ENCODE results near the gene PIK3C2B.

Gene PIK3C2B

GRCh38 chr1:204528677-204529076, 34.1 kb upstream of the PIK3C2B start:
- no peak overlapping the region for H3K4me2 ChIP-seq (ENCODE audit: low read depth, low read length)
- no peaks in the 10 kb centered on the region for H4K20me1 ChIP-seq (ENCODE audit: insufficient read depth, low read length)
- no peak for TF ChIP-seq EZH2 (optimal IDR thresholded peaks at IDR 0.05; ENCODE audit: low read depth, low read length)
- TF ChIP-seq EZH2phosphoT487 (IDR thresholded peaks at IDR 0.05; ENCODE audit: low read length): no peak
- no peak for TF ChIP-seq CTCF (IDR thresholded peaks at IDR 0.05; ENCODE audit: low read length)
- H3K79me2 ChIP-seq (ENCODE audit: low read length): peaks cover 79% of the 10 kb centered on the region
- H3K9ac ChIP-seq (ENCODE audit: low read length): no peak overlapping the region
- H3K4me1 ChIP-seq (ENCODE audit: low read length): peaks cover 5% of the 10 kb centered on the region; the same call in 1 of the 2 replicates
- H3K27ac ChIP-seq (ENCODE audit: low read length): no peak overlapping the region
- H3K9me3 ChIP-seq (replicated peaks; ENCODE audit: insufficient read depth, low read length): no peaks in the 10 kb centered on the region
- no peak overlapping the region for H2AFZ ChIP-seq (ENCODE audit: low read length)
- H3F3A ChIP-seq (ENCODE audit: insufficient read depth, low read length): peaks cover 4% of the 10 kb centered on the region; the same call in 1 of the 2 replicates
- DNase-seq: no peak
- no peak overlapping the region for H3K4me3 ChIP-seq (ENCODE audit: low read length)
- H3K36me3 ChIP-seq (replicated peaks; ENCODE audit: insufficient read depth, low read length): peaks cover 21% of the 10 kb centered on the region
- no peaks in the 10 kb centered on the region for H3K9me2 ChIP-seq (replicated peaks; ENCODE audit: insufficient read depth, low read length)
- H3K27me3 ChIP-seq (replicated peaks; ENCODE audit: insufficient read depth, low read length): no peaks in the 10 kb centered on the region

- H3K9me3 ChIP-seq (replicated peaks; ENCODE audit: insufficient read depth, low read length): no peaks in the 10 kb centered on the region
- H3K27me3 ChIP-seq (replicated peaks; ENCODE audit: insufficient read depth, low read length): no peaks in the 10 kb centered on the region
- TF ChIP-seq CTCF (IDR thresholded peaks at IDR 0.05; ENCODE audit: low read length) (no peak), EZH2 (optimal IDR thresholded peaks at IDR 0.05; ENCODE audit: low read depth, low read length) (no peak), EZH2phosphoT487 (IDR thresholded peaks at IDR 0.05; ENCODE audit: low read length) (no peak)
- peaks cover 4% of the 10 kb centered on the region; the same call in 1 of the 2 replicates for H3F3A ChIP-seq (ENCODE audit: insufficient read depth, low read length)
- H3K9me2 ChIP-seq (replicated peaks; ENCODE audit: insufficient read depth, low read length): no peaks in the 10 kb centered on the region
- H3K4me3 ChIP-seq (ENCODE audit: low read length): no peak overlapping the region
- no peaks in the 10 kb centered on the region for H4K20me1 ChIP-seq (ENCODE audit: insufficient read depth, low read length)
- DNase-seq: no peak
- H3K4me2 ChIP-seq (ENCODE audit: low read depth, low read length): no peak overlapping the region
- no peak overlapping the region for H2AFZ ChIP-seq (ENCODE audit: low read length)
- H3K36me3 ChIP-seq (replicated peaks; ENCODE audit: insufficient read depth, low read length): peaks cover 22% of the 10 kb centered on the region
- H3K4me1 ChIP-seq (ENCODE audit: low read length): peaks cover 6% of the 10 kb centered on the region; the same call in 1 of the 2 replicates
- peaks cover 83% of the 10 kb centered on the region for H3K79me2 ChIP-seq (ENCODE audit: low read length)
- H3K27ac ChIP-seq (ENCODE audit: low read length): no peak overlapping the region
- no peak overlapping the region for H3K9ac ChIP-seq (ENCODE audit: low read length)
Observed at GRCh38 chr1:204528241-204528640, 33.6 kb upstream of the PIK3C2B start.

GRCh38 chr1:204524986-204525385, 30.4 kb upstream of the PIK3C2B start:
- peaks cover 91% of the 10 kb centered on the region for H3K79me2 ChIP-seq (ENCODE audit: low read length)
- TF ChIP-seq CTCF (IDR thresholded peaks at IDR 0.05; ENCODE audit: low read length) (no peak), EZH2 (optimal IDR thresholded peaks at IDR 0.05; ENCODE audit: low read depth, low read length) (no peak), EZH2phosphoT487 (IDR thresholded peaks at IDR 0.05; ENCODE audit: low read length) (no peak)
- no peak overlapping the region for H2AFZ ChIP-seq (ENCODE audit: low read length)
- peaks cover 19% of the 10 kb centered on the region for H3F3A ChIP-seq (ENCODE audit: insufficient read depth, low read length)
- no peaks in the 10 kb centered on the region for H4K20me1 ChIP-seq (ENCODE audit: insufficient read depth, low read length)
- H3K27me3 ChIP-seq (replicated peaks; ENCODE audit: insufficient read depth, low read length): no peaks in the 10 kb centered on the region
- H3K9me2 ChIP-seq (replicated peaks; ENCODE audit: insufficient read depth, low read length): no peaks in the 10 kb centered on the region
- no peak for DNase-seq
- peaks cover 19% of the 10 kb centered on the region; the same call in 1 of the 2 replicates for H3K36me3 ChIP-seq (replicated peaks; ENCODE audit: insufficient read depth, low read length)
- no peak overlapping the region for H3K4me3 ChIP-seq (ENCODE audit: low read length)
- no peak overlapping the region for H3K27ac ChIP-seq (ENCODE audit: low read length)
- H3K9ac ChIP-seq (ENCODE audit: low read length): no peak overlapping the region
- H3K4me2 ChIP-seq (ENCODE audit: low read depth, low read length): no peak overlapping the region
- peaks cover 31% of the 10 kb centered on the region for H3K4me1 ChIP-seq (ENCODE audit: low read length)
- no peaks in the 10 kb centered on the region for H3K9me3 ChIP-seq (replicated peaks; ENCODE audit: insufficient read depth, low read length)
